Endothelial cell of umbilical vein (primary cell): Measurements from ENCODE around the gene KRTAP3-3. TPM values are rescaled to one million over a fixed set of nuclear protein-coding genes. Genes with fewer than 3 reads are reported as not detected.

ENCODE experiments used
- BruUV-seq: library from RNA; stranded (reverse); fragments of 400-500 nt; replicated peaks from 2 replicates; lab custom pipeline; 2021; lab: Mats Ljungman, UMichigan
- CTCF ChIA-PET: fragments of 300-600, 350-600 bp; sonication (Branson Sonifier 250); formaldehyde crosslinking; loops from one replicate; lab custom pipeline; 2021; ENCODE audit warnings: antibody characterized with exemption, inconsistent platforms; lab: Charles Lee
- POLR2A ChIA-PET: fragments of 300-600, 350-600 bp; sonication (Branson Sonifier 250); formaldehyde crosslinking; loops from one replicate; lab custom pipeline; 2021; ENCODE audit warnings: antibody characterized with exemption, inconsistent platforms; lab: Charles Lee
- DNase-seq: peaks from one replicate; pipeline ENCODE4 v3.0.0-alpha.2; 2011; ENCODE audit warnings: low read depth, low spot score
- FAIRE-seq: peaks from 2 replicates; lab custom pipeline; 2011; peaks lifted over from hg19 to GRCh38; lab: Jason Lieb, UNC
- H2AFZ ChIP-seq: 2 replicates; pipeline ENCODE4 v1.6.0; 2012; ENCODE audit warnings: low read depth, low read length, control low read depth, inconsistent platforms
- H3K27ac ChIP-seq: 2 replicates; pipeline ENCODE4 v1.5.1; 2011; ENCODE audit warnings: low read depth, mild to moderate bottlenecking, control low read depth, low read length, moderate library complexity; ENCODE audit not compliant: insufficient read depth
- H3K27me3 ChIP-seq, 2 experiments: 2 replicates each; pipeline versions ENCODE4 v1.6.0 to v1.6.1; 2011; ENCODE audit warnings: low read length in 2 of 2, mixed read lengths in 1 of 2; ENCODE audit not compliant: control insufficient read depth in 2 of 2, insufficient read depth in 2 of 2
- H3K36me3 ChIP-seq, 2 experiments: 2 replicates in 1 of 2; 3 replicates in 1 of 2; pipeline ENCODE4 v1.5.1; 2011; ENCODE audit warnings: low read length in 2 of 2, mild to moderate bottlenecking in 1 of 2, moderate library complexity in 1 of 2; ENCODE audit not compliant: control insufficient read depth in 2 of 2, insufficient read depth in 2 of 2; ENCODE audit errors: extremely low read depth in 1 of 2
- H3K4me1 ChIP-seq: 3 replicates; pipeline ENCODE4 v1.5.1; 2011; ENCODE audit warnings: mild to moderate bottlenecking, low read length; ENCODE audit not compliant: control insufficient read depth, insufficient read depth; ENCODE audit errors: extremely low read depth
- H3K4me2 ChIP-seq: 2 replicates; pipeline ENCODE4 v1.6.1; 2011; ENCODE audit warnings: low read length, control low read depth, mixed read lengths; ENCODE audit not compliant: insufficient read depth
- H3K4me3 ChIP-seq, 3 experiments: fragments of 200-600 bp in 1 of 3; sonication (generic), shearing (Covaris generic) in 1 of 3; replicated peaks in 1 of 3; 2 replicates each; pipeline ENCODE4 v1.5.1; 2011 to 2016; ENCODE audit warnings: control low read depth in 3 of 3, low read length in 3 of 3, mild to moderate bottlenecking in 2 of 3, inconsistent platforms in 1 of 3, low read depth in 1 of 3, moderate library complexity in 1 of 3; ENCODE audit not compliant: insufficient read depth in 1 of 3
- H3K79me2 ChIP-seq: 2 replicates; pipeline ENCODE4 v1.6.0; 2012; ENCODE audit warnings: low read length, inconsistent platforms; ENCODE audit not compliant: control insufficient read depth, insufficient read depth
- H3K9ac ChIP-seq: replicated peaks from 2 replicates; pipeline ENCODE3; 2011; ENCODE audit warnings: low read length, control low read depth; ENCODE audit not compliant: insufficient read depth; ENCODE audit errors: extremely low read depth
- H3K9me1 ChIP-seq: replicated peaks from 3 replicates; pipeline ENCODE4 v1.6.0; 2011; ENCODE audit warnings: mild to moderate bottlenecking, low read length; ENCODE audit not compliant: control insufficient read depth, insufficient read depth; ENCODE audit errors: extremely low read depth
- H3K9me3 ChIP-seq: replicated peaks from 2 replicates; pipeline ENCODE4 v1.5.1; 2012; ENCODE audit warnings: low read length, inconsistent platforms; ENCODE audit not compliant: control insufficient read depth, insufficient read depth
- H4K20me1 ChIP-seq: replicated peaks from 2 replicates; pipeline ENCODE3; 2011; ENCODE audit warnings: mild to moderate bottlenecking, low read length; ENCODE audit not compliant: control insufficient read depth, insufficient read depth; ENCODE audit errors: extremely low read depth
- EZH2 ChIP-seq: IDR thresholded peaks from 2 replicates; pipeline ENCODE4 v1.6.1; 2012; ENCODE audit warnings: borderline replicate concordance, low read depth, mild to moderate bottlenecking, moderate library complexity, low read length, inconsistent platforms; ENCODE audit not compliant: severe bottlenecking
- FOS ChIP-seq: IDR thresholded peaks from 2 replicates; pipeline ENCODE4 v1.6.1; 2011; ENCODE audit warnings: mild to moderate bottlenecking, low read length, moderate library complexity, borderline replicate concordance; ENCODE audit not compliant: insufficient read depth
- GATA2 ChIP-seq: IDR thresholded peaks from 2 replicates; pipeline ENCODE4 v1.7.0; 2011; ENCODE audit warnings: low read depth, mild to moderate bottlenecking, moderate library complexity, mixed read lengths, low read length; ENCODE audit not compliant: insufficient read length, insufficient read depth
- JUN ChIP-seq: IDR thresholded peaks from 2 replicates; pipeline ENCODE4 v1.6.1; 2011; ENCODE audit warnings: borderline replicate concordance, low read depth; ENCODE audit not compliant: insufficient read length, insufficient read depth
- MYC ChIP-seq: IDR thresholded peaks from one replicate; pipeline ENCODE4 v1.6.1; 2011; ENCODE audit warnings: mild to moderate bottlenecking, low read depth, low read length
- POLR2A ChIP-seq: IDR thresholded peaks from 2 replicates; pipeline ENCODE4 v1.6.1; 2012; ENCODE audit warnings: low read depth, mild to moderate bottlenecking, control low read depth, low read length
- POLR2AphosphoS5 ChIP-seq: IDR thresholded peaks from 2 replicates; pipeline ENCODE4 v1.6.1; 2012; ENCODE audit warnings: low read depth, mild to moderate bottlenecking, control low read depth, low read length, moderate library complexity; ENCODE audit not compliant: insufficient read depth
- dilution Hi-C: fragments of 300-500 bp; cut with MboI; formaldehyde crosslinking; loops from one replicate; pipeline ENCODE4 v1.15.0; 2019; ENCODE audit warnings: low sequenced_read_pairs; ENCODE audit not compliant: extremely low pct_ligation_motif_present
- intact Hi-C: fragments of 100-400 bp; cut with micrococcal nuclease; formaldehyde crosslinking; loops from one replicate; pipeline ENCODE4 v1.10.0; 2022
- polyA plus RNA-seq, 4 experiments: library from polyadenylated mRNA; depleted of rRNA in 3 of 4; stranded (reverse) in 3 of 4; unstranded in 1 of 4; fragments of >200 nt; gene quantifications; 2 replicates each; pipeline versions ENCODE4 v1.2.1 to v1.2.3, GENCODE V29; 2011 to 2012; ENCODE audit warnings: missing spikeins in 1 of 4
- total RNA-seq: library from RNA; stranded (reverse); gene quantifications from 2 replicates; pipeline ENCODE4 v1.2.3, GENCODE V29; 2021
- TF ChIP-seq, protein P1 (sequence below), 2 donors: IDR thresholded peaks; 1 replicate in 1 of 2; 2 replicates in 1 of 2; pipeline ENCODE4 v1.5.1; 2011; ENCODE audit warnings: low read length in 2 of 2, mild to moderate bottlenecking in 2 of 2, moderate library complexity in 2 of 2, control low read depth in 1 of 2, inconsistent platforms in 1 of 2, low read depth in 1 of 2; ENCODE audit not compliant: insufficient read depth in 1 of 2; ENCODE audit errors: extremely low read depth in 1 of 2
- TF ChIP-seq, protein P2 (sequence below): IDR thresholded peaks from 2 replicates; pipeline ENCODE4 v1.6.1; 2011; ENCODE audit not compliant: insufficient read depth, insufficient read length

KRTAP3-3 gene
- total and polyA plus RNA-seq, 2 donors (not counting 3 experiments of a cell fraction or from before 2014, with no cell fraction given) = not detected

- no peak for FAIRE-seq
- no peak for DNase-seq
- intact Hi-C loops = no loop called here
Observed at GRCh38 chr17:40956401-40957254, 37.3 kb downstream of the KRTAP3-3 start.

GRCh38 chr17:40953881-40954280 is 40.1 kb downstream of the KRTAP3-3 start:
- Histone ChIP-seq H3K4me1 (no peaks in the 10 kb centered on the region), H3K4me2 (no peak overlapping the region), H3K9ac (no peak overlapping the region), H3K9me3 (no peaks in the 10 kb centered on the region), H3K4me3 (no peak overlapping the region), H3K36me3 (no peaks in the 10 kb centered on the region), H3K27ac (no peak overlapping the region), H3K9me1 (no peaks in the 10 kb centered on the region), H3K79me2 (no peaks in the 10 kb centered on the region), H4K20me1 (no peaks in the 10 kb centered on the region), H3K27me3 (peaks cover 13 to 17% of the 10 kb centered on the region in 2 experiments), H2AFZ (no peak overlapping the region)
- intact Hi-C loops = no loop called here
- FAIRE-seq (no peak), DNase-seq (no peak)
- no TSS peak for BruUV-seq
- dilution Hi-C loops = no loop called here
- ChIA-PET CTCF (no interaction called here), POLR2A (no interaction called here)
- TF ChIP-seq GATA2 (no peak), POLR2A (no peak), JUN (no peak), MYC (no peak), EZH2 (no peak), FOS (no peak), POLR2AphosphoS5 (no peak)
- TF ChIP-seq, protein P1, sequence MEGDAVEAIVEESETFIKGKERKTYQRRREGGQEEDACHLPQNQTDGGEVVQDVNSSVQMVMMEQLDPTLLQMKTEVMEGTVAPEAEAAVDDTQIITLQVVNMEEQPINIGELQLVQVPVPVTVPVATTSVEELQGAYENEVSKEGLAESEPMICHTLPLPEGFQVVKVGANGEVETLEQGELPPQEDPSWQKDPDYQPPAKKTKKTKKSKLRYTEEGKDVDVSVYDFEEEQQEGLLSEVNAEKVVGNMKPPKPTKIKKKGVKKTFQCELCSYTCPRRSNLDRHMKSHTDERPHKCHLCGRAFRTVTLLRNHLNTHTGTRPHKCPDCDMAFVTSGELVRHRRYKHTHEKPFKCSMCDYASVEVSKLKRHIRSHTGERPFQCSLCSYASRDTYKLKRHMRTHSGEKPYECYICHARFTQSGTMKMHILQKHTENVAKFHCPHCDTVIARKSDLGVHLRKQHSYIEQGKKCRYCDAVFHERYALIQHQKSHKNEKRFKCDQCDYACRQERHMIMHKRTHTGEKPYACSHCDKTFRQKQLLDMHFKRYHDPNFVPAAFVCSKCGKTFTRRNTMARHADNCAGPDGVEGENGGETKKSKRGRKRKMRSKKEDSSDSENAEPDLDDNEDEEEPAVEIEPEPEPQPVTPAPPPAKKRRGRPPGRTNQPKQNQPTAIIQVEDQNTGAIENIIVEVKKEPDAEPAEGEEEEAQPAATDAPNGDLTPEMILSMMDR (IDR thresholded peaks at IDR 0.05; ENCODE audit: extremely low read depth in 1 of 2, insufficient read depth in 1 of 2, low read depth in 1 of 2, low read length in 2 of 2) = no peak
- TF ChIP-seq, protein P2, sequence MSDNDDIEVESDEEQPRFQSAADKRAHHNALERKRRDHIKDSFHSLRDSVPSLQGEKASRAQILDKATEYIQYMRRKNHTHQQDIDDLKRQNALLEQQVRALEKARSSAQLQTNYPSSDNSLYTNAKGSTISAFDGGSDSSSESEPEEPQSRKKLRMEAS = no peak

More at GRCh38 chr17:40956401-40957254, 37.3 kb downstream of the KRTAP3-3 start:
- no peak overlapping the region for H2AFZ ChIP-seq
- no peaks in the 10 kb centered on the region for H3K4me1 ChIP-seq
- no peak overlapping the region for H3K27ac ChIP-seq
- no TSS peak for BruUV-seq
- H4K20me1 ChIP-seq = no peaks in the 10 kb centered on the region
- no peak for TF ChIP-seq JUN
- no peak for TF ChIP-seq POLR2AphosphoS5
- TF ChIP-seq, protein P1 (IDR thresholded peaks at IDR 0.05; ENCODE audit: extremely low read depth in 1 of 2, insufficient read depth in 1 of 2, low read depth in 1 of 2, low read length in 2 of 2) = no peak
- H3K27me3 ChIP-seq = peaks cover 7 to 13% of the 10 kb centered on the region in 2 experiments
- dilution Hi-C loops = no loop called here
- H3K9ac ChIP-seq = no peak overlapping the region
- no peaks in the 10 kb centered on the region for H3K9me1 ChIP-seq
- H3K4me3 ChIP-seq = no peak overlapping the region
- ChIA-PET CTCF (no interaction called here), POLR2A (no interaction called here)
- no peaks in the 10 kb centered on the region for H3K9me3 ChIP-seq
- H3K79me2 ChIP-seq = no peaks in the 10 kb centered on the region
- H3K4me2 ChIP-seq = no peak overlapping the region
- no peaks in the 10 kb centered on the region for H3K36me3 ChIP-seq
